ENCODE results near the gene CHD3. TPM values are rescaled to one million over a fixed set of nuclear protein-coding genes. Genes with fewer than 3 reads are reported as not detected.

CHD3 gene
- polyA plus RNA-seq, 3 donors from 2014 or later, result 0.72 to 19.6 (median 3.5) TPM

GRCh38 chr17:7927596-7927995, 39.0 kb downstream of the CHD3 start:
- Mint-ChIP-seq H3K27me3 (ENCODE audit: low read depth in 3 of 3) (peaks cover 2 to 12% (median 5%) of the 10 kb centered on the region in 3 donors), H3K9me3 (no peaks in the 10 kb centered on the region), H3K36me3 (peaks cover 0 to 6% (median 3%) of the 10 kb centered on the region in 3 donors), H3K4me3 (no peak overlapping the region), H3K4me1 (peaks cover 33 to 37% of the 10 kb centered on the region in 2 donors), H3K27ac (peak overlapping the region in 2 of 6 donors; percentile 8 to 65)
- DNase-seq, result no peak

- Mint-ChIP-seq H3K36me3 (peaks cover 0 to 6% (median 3%) of the 10 kb centered on the region in 3 donors), H3K4me1 (peaks cover 39 to 45% of the 10 kb centered on the region in 2 donors), H3K27me3 (ENCODE audit: low read depth in 3 of 3) (peaks cover 2 to 10% (median 5%) of the 10 kb centered on the region in 3 donors), H3K27ac (peak within 1 kb of the TSS; percentile 85 to 98 (median 97)), H3K4me3 (peak within 1 kb of the TSS; percentile 95 to 97 (median 95)), H3K9me3 (no peaks in the 10 kb centered on the region)
- peak in 2 of 3 donors; percentile 29 to 49 for DNase-seq
Measured at GRCh38 chr17:7929158-7930023, 40.8 kb downstream of the CHD3 start, which contains the start of gene KCNAB3. TSS of gene KCNAB3 (minus strand) at chr17:7929856. CDS start at chr17:7929435, 421 bp downstream.

DNA sequence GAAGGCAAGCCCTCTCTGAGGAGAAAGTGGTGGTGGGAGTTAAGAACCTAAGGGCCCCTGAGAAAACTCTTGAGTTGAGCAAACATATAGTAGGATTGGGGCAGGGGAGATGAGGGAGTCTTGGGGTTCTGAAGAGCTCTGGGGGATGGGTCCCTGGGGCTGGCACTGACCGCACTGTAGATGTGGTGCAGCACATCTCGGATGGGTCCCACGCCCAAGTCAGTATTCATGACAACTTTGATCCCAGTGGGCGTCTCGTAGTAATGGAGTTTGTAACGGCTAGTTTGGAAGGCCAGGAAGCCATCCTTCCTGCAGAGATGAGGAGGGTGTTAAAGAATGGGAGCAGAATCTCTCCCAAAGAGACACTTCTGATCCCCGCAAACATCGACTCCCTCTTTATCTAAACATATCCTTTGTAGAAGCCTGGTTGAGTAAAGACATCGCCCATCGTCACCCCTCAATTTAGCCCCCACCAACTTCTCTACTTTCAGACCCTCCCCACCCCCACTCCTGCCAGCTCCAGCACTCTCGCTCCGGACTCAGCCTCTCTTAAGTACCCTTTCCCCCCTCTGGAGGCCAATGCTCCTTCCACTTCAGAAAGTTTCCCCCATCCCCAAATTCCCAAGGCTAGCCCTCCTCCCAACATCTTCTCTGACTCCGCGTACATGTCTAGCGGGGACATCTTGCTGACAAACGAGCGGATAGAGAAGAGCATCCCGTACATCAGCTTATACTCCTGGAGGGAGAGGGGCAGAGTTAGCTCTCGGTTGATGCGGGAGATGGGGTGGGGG, 42.4 kb downstream of the CHD3 start:
- no peak for DNase-seq
- peaks cover 2 to 10% (median 5%) of the 10 kb centered on the region in 3 donors for H3K27me3 Mint-ChIP-seq (ENCODE audit: low read depth in 3 of 3)
- H3K4me3 Mint-ChIP-seq, result peak overlapping the region; percentile 95 to 97 (median 95)
- peak overlapping the region; percentile 96 to 98 (median 97) for H3K27ac Mint-ChIP-seq
- no peaks in the 10 kb centered on the region for H3K9me3 Mint-ChIP-seq
- peaks cover 41 to 50% of the 10 kb centered on the region in 2 donors for H3K4me1 Mint-ChIP-seq
- H3K36me3 Mint-ChIP-seq, result peaks cover 0 to 9% (median 6%) of the 10 kb centered on the region in 3 donors

DNA sequence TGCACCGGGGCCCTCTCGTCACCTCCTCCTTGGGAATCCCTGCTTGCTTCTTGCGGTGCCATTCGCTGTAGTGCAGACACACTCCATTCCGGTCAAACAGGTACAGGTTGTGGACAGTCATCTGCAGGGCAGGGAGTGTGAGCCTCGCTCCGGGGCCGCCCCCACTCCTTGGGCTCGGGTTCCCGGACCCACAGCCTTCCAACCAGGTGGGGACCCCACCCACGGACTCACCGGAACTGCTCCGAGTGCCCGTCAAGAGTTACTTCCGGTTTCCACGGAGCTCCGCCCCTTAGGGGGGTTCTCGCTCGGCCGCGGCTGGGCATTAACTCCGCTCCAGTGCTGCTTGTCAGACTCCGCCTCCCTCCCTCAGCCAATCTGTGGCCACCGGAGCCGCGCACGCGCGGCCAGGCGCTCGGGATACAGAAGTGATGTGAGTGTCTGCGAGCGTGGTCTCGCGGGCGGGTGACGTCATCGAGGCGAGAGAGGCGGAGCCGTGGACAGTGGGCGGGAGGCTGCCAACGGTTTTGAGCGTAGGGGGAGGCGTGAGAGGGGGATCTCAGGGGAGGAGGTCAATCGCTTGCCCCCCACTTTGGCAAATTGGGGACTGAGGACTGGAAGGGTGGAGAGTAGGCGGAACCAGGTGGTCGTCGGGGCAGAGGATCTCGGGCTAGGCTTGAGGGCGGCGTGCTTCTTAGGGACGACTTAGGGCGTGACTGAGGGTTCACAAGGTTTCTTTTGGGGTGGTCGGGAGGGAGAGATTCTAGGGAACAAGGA, 43.3 kb downstream of the CHD3 start, which contains the start of the genes CNTROB and TRAPPC1:
CNTROB (plus strand) TSS at position 498 of the 774 bp plus-strand sequence. CDS start 874 bp downstream, outside the sequence.
TRAPPC1 (minus strand) TSS at position 238 of the 774 bp plus-strand sequence; CDS start at position 121, 117 bp downstream.
- peak within 1 kb of the TSS; percentile 95 to 97 (median 95) for H3K4me3 Mint-ChIP-seq
- H3K9me3 Mint-ChIP-seq, result no peaks in the 10 kb centered on the region
- peak within 1 kb of the TSS; percentile 96 to 98 (median 97) for H3K27ac Mint-ChIP-seq
- H3K36me3 Mint-ChIP-seq, result peaks cover 3 to 15% (median 11%) of the 10 kb centered on the region in 3 donors
- H3K4me1 Mint-ChIP-seq, result peaks cover 41 to 50% of the 10 kb centered on the region in 2 donors
- H3K27me3 Mint-ChIP-seq (ENCODE audit: low read depth in 3 of 3), result peaks cover 2 to 8% (median 5%) of the 10 kb centered on the region in 3 donors
- DNase-seq, result peak; percentile 100

- Mint-ChIP-seq H3K27me3 (ENCODE audit: low read depth in 3 of 3) (peaks cover 4 to 8% (median 5%) of the 10 kb centered on the region in 3 donors), H3K27ac (peak overlapping the region; percentile 96 to 98 (median 97)), H3K36me3 (peaks cover 5 to 19% (median 14%) of the 10 kb centered on the region in 3 donors), H3K4me1 (peaks cover 41 to 50% of the 10 kb centered on the region in 2 donors), H3K9me3 (no peaks in the 10 kb centered on the region), H3K4me3 (peak overlapping the region; percentile 95 to 97 (median 95))
- DNase-seq, result no peak
Measured at GRCh38 chr17:7932483-7932891, 43.9 kb downstream of the CHD3 start.

DNA sequence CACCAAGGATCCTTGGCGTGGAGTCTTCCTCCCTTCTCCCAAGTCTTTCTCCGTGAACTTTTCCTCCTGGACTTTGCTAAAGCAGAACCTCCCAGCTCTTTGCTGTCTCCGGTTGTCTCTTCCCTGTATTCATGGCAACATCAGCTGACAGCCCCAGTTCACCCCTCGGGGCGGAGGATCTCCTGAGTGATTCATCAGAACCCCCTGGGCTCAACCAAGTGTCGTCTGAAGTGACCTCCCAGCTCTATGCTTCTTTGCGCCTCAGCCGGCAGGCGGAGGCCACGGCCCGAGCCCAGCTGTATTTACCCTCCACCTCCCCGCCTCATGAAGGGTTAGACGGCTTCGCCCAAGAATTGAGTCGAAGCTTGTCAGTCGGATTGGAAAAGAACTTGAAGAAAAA, 44.4 kb downstream of the CHD3 start:
- H3K27me3 Mint-ChIP-seq (ENCODE audit: low read depth in 3 of 3), result peaks cover 5 to 8% (median 5%) of the 10 kb centered on the region in 3 donors
- H3K4me3 Mint-ChIP-seq, result peak overlapping the region; percentile 95 to 97 (median 95)
- H3K36me3 Mint-ChIP-seq, result peaks cover 5 to 19% (median 12%) of the 10 kb centered on the region in 3 donors
- DNase-seq, result peak; percentile 14 to 24 (median 20)
- H3K4me1 Mint-ChIP-seq, result peaks cover 41 to 50% of the 10 kb centered on the region in 2 donors
- peak overlapping the region; percentile 96 to 98 (median 97) for H3K27ac Mint-ChIP-seq
- no peaks in the 10 kb centered on the region for H3K9me3 Mint-ChIP-seq

DNA sequence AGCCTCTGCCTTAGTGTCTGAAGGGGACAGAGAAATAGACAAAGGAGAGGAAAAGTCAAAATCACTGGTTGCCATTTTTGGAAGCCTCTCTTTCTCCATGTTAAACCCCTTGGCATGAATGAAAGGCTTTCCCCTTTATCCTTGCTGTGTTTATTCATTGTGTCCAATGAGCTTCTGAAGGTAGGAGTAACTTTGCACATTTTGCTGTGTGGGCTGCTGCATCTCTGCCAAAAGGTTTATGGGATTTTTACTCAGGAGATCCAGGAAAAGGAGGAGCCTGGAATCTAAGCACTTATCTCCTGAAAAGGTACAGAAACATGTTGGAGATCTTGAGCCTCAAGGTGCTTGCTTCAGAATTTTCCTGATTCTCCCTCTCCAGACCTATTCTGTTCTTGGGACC, 47.3 kb downstream of the CHD3 start:
- Mint-ChIP-seq H3K9me3 (no peaks in the 10 kb centered on the region), H3K4me1 (peaks cover 30 to 39% of the 10 kb centered on the region in 2 donors), H3K4me3 (no peak overlapping the region), H3K36me3 (peaks cover 17 to 34% (median 30%) of the 10 kb centered on the region in 3 donors), H3K27ac (no peak overlapping the region), H3K27me3 (ENCODE audit: low read depth in 3 of 3) (peaks cover 4 to 8% (median 5%) of the 10 kb centered on the region in 3 donors)
- no peak for DNase-seq

DNA sequence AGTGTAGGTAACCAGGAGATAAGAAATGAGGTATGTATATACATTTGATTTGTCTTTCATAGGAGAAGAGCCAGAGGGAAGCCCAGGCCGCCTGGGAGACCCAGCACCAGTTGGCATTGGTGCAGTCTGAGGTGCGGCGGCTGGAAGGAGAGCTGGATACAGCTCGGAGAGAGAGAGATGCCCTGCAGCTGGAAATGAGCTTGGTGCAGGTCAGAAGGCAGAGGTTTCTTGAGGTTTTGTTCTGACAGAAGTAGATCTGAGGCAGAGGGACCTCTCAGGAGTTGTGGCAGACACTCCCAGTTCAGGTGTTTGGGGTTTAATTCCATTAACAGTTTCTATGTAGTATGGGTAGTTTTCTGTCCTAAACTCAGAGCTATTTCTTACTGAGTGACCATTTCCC, 51.4 kb downstream of the CHD3 start:
- Mint-ChIP-seq H3K9me3 (no peaks in the 10 kb centered on the region), H3K27me3 (ENCODE audit: low read depth in 3 of 3) (peaks cover 0 to 3% (median 0%) of the 10 kb centered on the region in 3 donors), H3K4me1 (no peaks in the 10 kb centered on the region), H3K4me3 (no peak overlapping the region), H3K36me3 (peaks cover 27 to 45% (median 32%) of the 10 kb centered on the region in 3 donors), H3K27ac (no peak overlapping the region)
- no peak for DNase-seq

DNA sequence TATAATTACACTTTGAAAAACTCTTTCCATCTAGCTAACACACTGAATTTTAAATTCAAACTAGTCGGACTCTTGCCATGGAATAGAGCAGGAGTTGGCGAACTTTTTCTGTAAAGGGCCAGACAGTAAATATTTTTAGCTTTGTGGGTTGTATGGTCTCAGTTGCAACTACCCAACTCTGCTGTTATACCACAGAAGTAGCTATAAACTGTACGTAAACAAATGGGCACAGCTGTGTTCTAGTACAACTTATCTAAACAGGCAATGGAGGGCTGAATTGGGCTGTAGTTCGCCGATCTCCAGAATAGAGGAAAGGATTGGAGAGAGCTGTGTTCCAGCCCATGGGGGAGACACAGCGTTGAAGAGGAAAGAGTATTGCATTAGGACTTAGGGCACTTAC, 52.2 kb downstream of the CHD3 start:
- Mint-ChIP-seq H3K4me1 (no peaks in the 10 kb centered on the region), H3K27me3 (ENCODE audit: low read depth in 3 of 3) (peaks cover 0 to 3% (median 0%) of the 10 kb centered on the region in 3 donors), H3K9me3 (no peaks in the 10 kb centered on the region), H3K27ac (no peak overlapping the region), H3K36me3 (peaks cover 27 to 48% (median 28%) of the 10 kb centered on the region in 3 donors), H3K4me3 (no peak overlapping the region)
- no peak for DNase-seq

DNA sequence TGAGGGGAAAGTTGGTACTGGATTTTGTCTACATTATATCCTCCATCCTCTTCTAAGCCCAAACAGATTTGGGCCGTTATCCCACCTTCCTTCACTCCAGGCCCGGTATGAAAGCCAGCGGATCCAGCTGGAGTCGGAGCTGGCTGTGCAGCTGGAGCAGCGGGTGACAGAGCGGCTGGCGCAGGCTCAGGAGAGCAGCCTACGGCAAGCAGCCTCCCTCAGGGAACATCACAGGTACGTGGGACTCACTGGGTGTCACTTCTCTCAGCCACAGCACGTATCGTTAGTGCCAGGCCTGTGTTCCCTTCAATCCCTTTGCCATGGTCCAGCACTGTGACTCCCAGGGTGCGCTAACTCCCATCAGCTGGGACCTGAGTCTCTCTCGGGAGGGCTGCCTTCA, 54.7 kb downstream of the CHD3 start:
- no peak for DNase-seq
- H3K4me1 Mint-ChIP-seq, result no peaks in the 10 kb centered on the region
- no peaks in the 10 kb centered on the region for H3K9me3 Mint-ChIP-seq
- H3K27ac Mint-ChIP-seq, result no peak overlapping the region
- H3K36me3 Mint-ChIP-seq, result peaks cover 31 to 47% (median 34%) of the 10 kb centered on the region in 3 donors
- peaks cover 0 to 4% (median 0%) of the 10 kb centered on the region in 3 donors for H3K27me3 Mint-ChIP-seq (ENCODE audit: low read depth in 3 of 3)
- H3K4me3 Mint-ChIP-seq, result no peak overlapping the region

GRCh38 chr17:7944326-7944725, 55.7 kb downstream of the CHD3 start:
- Mint-ChIP-seq H3K27ac (no peak overlapping the region), H3K4me3 (no peak overlapping the region), H3K36me3 (peaks cover 34 to 52% (median 42%) of the 10 kb centered on the region in 3 donors), H3K27me3 (ENCODE audit: low read depth in 3 of 3) (peaks cover 0 to 4% (median 0%) of the 10 kb centered on the region in 3 donors), H3K4me1 (no peaks in the 10 kb centered on the region), H3K9me3 (no peaks in the 10 kb centered on the region)
- no peak for DNase-seq

DNA sequence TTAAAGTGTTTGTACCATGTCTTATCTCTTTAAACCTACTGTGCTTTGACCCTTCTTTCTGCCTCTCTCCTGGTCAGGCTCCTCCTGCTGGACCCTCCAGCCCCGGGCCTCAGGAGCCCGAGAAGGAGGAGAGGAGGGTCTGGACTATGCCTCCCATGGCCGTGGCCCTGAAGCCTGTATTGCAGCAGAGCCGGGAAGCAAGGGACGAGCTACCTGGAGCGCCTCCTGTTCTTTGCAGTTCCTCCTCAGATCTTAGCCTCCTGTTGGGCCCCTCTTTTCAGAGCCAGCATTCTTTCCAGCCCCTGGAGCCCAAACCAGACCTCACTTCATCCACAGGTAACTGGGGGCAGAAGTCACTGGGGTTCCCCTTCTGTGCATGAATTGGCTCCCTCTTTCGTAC, 57.1 kb downstream of the CHD3 start:
- no peak overlapping the region for H3K27ac Mint-ChIP-seq
- no peaks in the 10 kb centered on the region for H3K4me1 Mint-ChIP-seq
- H3K36me3 Mint-ChIP-seq, result peaks cover 31 to 52% (median 38%) of the 10 kb centered on the region in 3 donors
- H3K4me3 Mint-ChIP-seq, result no peak overlapping the region
- H3K9me3 Mint-ChIP-seq, result no peaks in the 10 kb centered on the region
- H3K27me3 Mint-ChIP-seq (ENCODE audit: low read depth in 3 of 3), result peaks cover 0 to 4% (median 0%) of the 10 kb centered on the region in 3 donors
- DNase-seq, result no peak

Measured in immature natural killer cell (primary cell).